ENCODE measurements around the gene CSF3R.

CSF3R gene

DNA sequence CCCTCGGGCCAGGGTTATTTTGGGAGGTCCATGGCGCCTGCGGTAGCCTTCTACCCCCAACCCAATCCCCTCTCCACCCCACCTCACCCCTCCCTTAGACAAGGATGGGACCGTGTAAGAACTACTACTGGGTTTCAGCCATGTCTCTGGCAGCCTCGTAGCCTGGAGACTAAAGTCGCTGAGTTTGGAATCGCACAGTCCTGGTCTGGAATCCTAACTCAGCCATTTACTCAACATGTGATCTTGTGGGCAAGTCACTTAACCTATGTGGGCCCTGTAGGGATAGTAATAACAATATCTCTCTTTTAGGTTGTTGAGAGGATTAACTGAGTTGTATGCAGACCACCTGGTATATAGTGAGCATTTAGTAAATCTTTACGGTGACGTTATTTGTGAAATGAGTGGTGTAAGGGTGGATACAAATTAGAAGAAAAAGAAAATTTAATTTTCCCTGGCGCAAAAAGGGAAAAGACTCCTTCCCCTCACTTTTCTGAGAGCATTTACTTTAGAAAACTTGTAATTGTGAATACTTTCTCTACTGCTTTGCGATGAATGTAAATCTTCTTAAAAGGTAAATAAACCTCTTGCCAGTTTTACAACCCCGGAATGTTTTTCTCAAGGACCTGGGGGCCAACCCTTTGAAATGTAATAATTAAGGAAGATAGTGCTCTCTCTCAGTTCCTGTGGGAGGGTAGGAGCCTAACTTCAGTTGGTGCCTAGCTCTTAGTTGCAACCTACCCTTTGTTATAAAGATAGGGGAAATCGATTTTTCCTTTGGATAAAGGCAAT is 17.9 kb downstream of the CSF3R start:
- peak overlapping the region; percentile 88 for H3K4me3 ChIP-seq (ENCODE audit: low read depth, low read length)
- peak; percentile 39 for DNase-seq (ENCODE audit: low read depth)
- TF ChIP-seq, protein P1, sequence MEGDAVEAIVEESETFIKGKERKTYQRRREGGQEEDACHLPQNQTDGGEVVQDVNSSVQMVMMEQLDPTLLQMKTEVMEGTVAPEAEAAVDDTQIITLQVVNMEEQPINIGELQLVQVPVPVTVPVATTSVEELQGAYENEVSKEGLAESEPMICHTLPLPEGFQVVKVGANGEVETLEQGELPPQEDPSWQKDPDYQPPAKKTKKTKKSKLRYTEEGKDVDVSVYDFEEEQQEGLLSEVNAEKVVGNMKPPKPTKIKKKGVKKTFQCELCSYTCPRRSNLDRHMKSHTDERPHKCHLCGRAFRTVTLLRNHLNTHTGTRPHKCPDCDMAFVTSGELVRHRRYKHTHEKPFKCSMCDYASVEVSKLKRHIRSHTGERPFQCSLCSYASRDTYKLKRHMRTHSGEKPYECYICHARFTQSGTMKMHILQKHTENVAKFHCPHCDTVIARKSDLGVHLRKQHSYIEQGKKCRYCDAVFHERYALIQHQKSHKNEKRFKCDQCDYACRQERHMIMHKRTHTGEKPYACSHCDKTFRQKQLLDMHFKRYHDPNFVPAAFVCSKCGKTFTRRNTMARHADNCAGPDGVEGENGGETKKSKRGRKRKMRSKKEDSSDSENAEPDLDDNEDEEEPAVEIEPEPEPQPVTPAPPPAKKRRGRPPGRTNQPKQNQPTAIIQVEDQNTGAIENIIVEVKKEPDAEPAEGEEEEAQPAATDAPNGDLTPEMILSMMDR (conservative IDR thresholded peaks at IDR 0.05; ENCODE audit: low read depth, low read length): no peak

DNA sequence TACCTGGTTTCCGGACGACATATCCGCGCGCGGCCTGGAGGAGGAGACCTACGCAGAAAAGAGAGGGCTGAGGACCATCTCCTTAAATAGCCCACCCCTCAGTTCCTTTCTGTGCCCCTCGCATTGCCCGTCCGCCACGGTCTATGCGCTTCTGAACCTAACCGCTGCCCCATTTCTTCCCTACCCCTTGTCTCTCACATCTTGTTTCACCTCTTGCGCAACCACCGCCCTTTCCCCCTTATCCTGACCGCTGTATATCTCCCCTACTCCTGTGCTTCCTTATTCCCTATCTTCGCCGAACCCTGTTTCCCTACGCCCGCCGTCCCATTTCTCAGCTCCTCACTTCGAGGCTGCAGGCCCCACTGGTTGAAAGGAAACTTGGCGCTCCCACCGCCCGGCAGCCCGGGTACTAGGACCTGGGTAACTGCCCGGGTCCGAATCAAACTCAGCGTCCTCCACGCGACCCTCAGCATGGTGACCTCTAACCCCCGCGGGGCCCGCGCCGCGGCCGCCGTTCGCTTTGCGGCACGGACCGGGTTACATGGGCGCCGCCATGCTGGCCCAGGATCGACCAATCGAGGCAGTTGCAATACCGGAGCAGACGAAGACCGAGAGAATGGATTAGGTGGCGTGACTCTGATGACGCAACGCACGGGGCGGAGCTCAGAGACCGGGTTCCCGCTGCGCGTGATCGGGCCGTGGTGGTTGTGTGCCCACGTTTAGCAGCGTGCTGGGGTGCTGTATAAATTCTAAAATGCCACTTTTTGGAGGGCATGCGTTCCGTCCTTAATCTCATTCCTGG is 18.7 kb downstream of the CSF3R start, which contains the start of gene MRPS15:
Gene MRPS15 (minus strand): TSS at position 582 of the 802 bp plus-strand sequence. CDS start 109 bp downstream, at position 473.
- TF ChIP-seq, protein P1 (conservative IDR thresholded peaks at IDR 0.05; ENCODE audit: low read depth, low read length): no peak
- peak within 1 kb of the TSS; percentile 88 for H3K4me3 ChIP-seq (ENCODE audit: low read depth, low read length)
- peak; percentile 97 for DNase-seq (ENCODE audit: low read depth)

DNA sequence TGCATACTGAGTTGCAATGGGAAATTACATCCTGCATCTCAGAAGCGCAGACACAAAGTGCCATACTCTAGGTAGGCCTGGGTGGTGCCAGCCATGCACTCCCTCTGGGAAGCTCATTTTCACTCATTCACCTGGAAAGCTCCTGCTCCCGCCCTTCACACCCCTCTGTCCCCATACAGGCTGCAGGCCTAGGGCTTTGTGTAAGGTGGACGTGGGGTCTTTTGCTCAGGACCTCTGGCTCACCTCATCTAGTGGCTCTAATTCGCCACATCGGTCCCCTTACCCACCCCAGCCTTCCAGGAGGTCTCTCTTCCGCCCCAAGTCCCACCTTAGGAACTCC is 19.3 kb downstream of the CSF3R start:
- no peak for DNase-seq (ENCODE audit: low read depth)
- peak overlapping the region; percentile 88 for H3K4me3 ChIP-seq (ENCODE audit: low read depth, low read length)
- TF ChIP-seq, protein P1 (conservative IDR thresholded peaks at IDR 0.05; ENCODE audit: low read depth, low read length): no peak

DNA sequence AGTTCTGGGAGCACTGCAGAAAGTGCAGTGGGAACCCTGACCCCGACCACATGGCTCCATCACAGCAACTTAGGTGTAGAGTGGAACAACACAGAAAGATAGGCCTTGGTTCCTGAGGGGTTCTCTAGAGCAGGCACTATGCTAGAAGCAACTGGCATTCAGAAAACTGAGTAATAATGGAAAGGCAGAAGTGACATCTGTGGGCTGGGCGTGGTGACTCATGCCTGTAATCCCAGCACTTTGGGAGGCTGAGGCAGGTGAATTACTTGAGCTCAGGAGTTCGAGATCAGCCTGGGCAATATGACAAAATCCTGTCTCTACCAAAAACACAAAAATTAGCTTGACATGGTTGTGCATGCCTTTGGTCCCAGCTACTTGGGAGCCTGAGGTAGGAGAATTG is 23.8 kb downstream of the CSF3R start:
- DNase-seq (ENCODE audit: low read depth): no peak
- TF ChIP-seq, protein P1 (conservative IDR thresholded peaks at IDR 0.05; ENCODE audit: low read depth, low read length): no peak
- no peak overlapping the region for H3K4me3 ChIP-seq (ENCODE audit: low read depth, low read length)

DNA sequence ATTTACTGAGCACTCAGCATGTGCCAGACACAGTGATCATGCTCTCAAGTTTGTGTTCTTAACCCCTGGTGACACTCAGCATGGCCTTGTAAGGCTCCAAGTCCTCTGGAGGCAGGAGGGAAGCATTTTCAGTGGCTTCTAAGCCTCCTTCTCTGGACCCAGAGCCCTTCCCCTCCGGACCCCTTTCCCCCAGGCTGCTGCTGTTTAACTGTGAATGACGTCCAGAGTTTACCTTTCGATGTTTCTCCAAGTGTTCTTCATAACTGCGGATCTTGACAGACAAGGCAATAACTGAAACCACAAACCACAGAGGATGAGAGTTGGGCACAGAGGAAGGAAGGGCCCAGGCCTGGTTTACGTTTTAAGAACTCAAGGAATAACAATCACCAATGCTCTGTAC is 25.0 kb downstream of the CSF3R start:
- TF ChIP-seq, protein P1 (conservative IDR thresholded peaks at IDR 0.05; ENCODE audit: low read depth, low read length): no peak
- H3K4me3 ChIP-seq (ENCODE audit: low read depth, low read length): no peak overlapping the region
- peak; percentile 69 for DNase-seq (ENCODE audit: low read depth)

DNA sequence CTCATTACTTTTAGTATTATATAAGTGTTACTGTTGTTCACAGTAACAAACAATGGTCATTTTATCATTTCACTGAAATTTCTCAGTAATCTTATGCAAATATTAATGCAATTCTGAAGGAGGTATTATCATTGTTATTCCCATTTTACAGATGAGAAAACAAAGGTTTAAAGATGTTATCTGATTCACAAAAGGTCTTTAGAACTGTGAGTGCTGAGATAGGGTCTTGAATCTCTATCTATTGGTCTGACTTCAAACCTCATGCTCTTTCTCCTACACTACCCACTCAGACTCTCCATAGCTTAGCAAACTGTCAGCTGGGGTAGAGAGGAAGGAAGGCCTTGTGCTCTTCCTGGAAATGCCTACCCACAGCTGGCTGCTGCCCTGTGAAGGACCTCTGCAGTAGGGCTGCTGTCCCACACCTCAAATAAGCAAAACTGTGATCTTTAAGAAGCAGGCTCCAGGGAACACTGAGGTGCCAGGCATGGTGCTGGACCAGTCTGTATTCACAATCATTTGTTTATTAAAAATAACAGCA is 26.3 kb downstream of the CSF3R start:
- DNase-seq (ENCODE audit: low read depth): no peak
- TF ChIP-seq, protein P1 (conservative IDR thresholded peaks at IDR 0.05; ENCODE audit: low read depth, low read length): no peak
- no peak overlapping the region for H3K4me3 ChIP-seq (ENCODE audit: low read depth, low read length)
